OCI-LY1 (cell line): ENCODE data around the gene PBX1.

Experiments used
- EZH2 ChIP-seq: fragments of 200-600 bp; sonication (generic), shearing (Covaris generic); IDR thresholded peaks from 2 replicates; pipeline ENCODE4 v1.8.0; 2017; ENCODE audit warnings: borderline replicate concordance, mixed run types, mild to moderate bottlenecking, antibody characterized with exemption, low read length, moderate library complexity, mixed read lengths
- TF ChIP-seq, protein P1 (sequence below): fragments of 200-600 bp; sonication (generic), shearing (Covaris generic); IDR thresholded peaks from 2 replicates; pipeline ENCODE4 v1.5.1; 2017; ENCODE audit warnings: mild to moderate bottlenecking, antibody characterized with exemption, low read length, moderate library complexity, mixed read lengths

DNA sequence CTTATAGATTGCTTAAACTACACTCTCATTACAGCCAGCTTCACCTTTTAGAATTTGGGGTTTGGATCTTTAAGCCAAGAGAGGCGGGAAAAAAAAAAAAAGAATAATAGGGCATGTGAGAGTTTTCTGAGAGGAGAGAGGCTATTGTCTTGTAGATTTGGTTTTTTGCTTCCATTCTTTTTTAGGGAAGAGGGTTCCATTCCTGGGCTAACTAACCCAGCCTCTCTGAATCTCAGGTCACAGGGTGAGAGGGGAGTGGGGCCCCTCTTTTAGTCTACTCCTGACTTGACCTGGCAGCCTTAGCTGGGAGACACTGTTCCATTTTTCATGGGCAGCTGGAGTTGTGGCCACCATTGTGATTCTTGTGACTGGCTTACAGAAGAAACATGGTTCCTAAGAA lies 24.2 kb downstream of the PBX1 start:
- TF ChIP-seq, protein P1, sequence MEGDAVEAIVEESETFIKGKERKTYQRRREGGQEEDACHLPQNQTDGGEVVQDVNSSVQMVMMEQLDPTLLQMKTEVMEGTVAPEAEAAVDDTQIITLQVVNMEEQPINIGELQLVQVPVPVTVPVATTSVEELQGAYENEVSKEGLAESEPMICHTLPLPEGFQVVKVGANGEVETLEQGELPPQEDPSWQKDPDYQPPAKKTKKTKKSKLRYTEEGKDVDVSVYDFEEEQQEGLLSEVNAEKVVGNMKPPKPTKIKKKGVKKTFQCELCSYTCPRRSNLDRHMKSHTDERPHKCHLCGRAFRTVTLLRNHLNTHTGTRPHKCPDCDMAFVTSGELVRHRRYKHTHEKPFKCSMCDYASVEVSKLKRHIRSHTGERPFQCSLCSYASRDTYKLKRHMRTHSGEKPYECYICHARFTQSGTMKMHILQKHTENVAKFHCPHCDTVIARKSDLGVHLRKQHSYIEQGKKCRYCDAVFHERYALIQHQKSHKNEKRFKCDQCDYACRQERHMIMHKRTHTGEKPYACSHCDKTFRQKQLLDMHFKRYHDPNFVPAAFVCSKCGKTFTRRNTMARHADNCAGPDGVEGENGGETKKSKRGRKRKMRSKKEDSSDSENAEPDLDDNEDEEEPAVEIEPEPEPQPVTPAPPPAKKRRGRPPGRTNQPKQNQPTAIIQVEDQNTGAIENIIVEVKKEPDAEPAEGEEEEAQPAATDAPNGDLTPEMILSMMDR, result no peak
- TF ChIP-seq EZH2, result no peak
